ENCODE data around the gene RANBP9. TPM values are rescaled to one million over a fixed set of nuclear protein-coding genes. Genes with fewer than 3 reads are reported as not detected.

The RANBP9 gene
- total RNA-seq, 6 experiments from 2014 or later, result 37.7 to 42.3 (median 40.8) TPM

DNA sequence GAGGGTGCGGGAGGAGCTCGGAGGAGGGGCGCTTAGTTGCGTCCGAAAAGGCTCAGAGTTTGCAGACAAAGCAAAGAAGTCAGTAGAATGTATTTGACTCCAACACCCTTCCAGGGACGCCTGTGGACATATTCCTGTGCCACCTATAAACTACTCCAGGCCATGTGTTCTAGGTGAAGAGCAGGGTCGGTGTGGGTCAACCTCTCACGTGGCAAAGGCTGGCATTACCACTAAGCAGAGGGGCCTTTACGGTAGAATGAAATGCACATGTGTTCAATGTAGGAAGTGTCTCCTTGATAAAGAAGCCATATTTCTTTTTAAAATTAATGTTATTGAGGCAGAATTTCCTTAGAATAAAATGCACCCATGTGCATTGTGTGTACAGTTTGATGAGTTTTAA lies 121.8 kb downstream of the RANBP9 start:
- no peak overlapping the region for H3K27ac Mint-ChIP-seq
- H3K9me3 Mint-ChIP-seq, result no peaks in the 10 kb centered on the region
- TF ChIP-seq, protein P1, sequence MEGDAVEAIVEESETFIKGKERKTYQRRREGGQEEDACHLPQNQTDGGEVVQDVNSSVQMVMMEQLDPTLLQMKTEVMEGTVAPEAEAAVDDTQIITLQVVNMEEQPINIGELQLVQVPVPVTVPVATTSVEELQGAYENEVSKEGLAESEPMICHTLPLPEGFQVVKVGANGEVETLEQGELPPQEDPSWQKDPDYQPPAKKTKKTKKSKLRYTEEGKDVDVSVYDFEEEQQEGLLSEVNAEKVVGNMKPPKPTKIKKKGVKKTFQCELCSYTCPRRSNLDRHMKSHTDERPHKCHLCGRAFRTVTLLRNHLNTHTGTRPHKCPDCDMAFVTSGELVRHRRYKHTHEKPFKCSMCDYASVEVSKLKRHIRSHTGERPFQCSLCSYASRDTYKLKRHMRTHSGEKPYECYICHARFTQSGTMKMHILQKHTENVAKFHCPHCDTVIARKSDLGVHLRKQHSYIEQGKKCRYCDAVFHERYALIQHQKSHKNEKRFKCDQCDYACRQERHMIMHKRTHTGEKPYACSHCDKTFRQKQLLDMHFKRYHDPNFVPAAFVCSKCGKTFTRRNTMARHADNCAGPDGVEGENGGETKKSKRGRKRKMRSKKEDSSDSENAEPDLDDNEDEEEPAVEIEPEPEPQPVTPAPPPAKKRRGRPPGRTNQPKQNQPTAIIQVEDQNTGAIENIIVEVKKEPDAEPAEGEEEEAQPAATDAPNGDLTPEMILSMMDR (IDR thresholded peaks at IDR 0.05), result no peak
- no peak for DNase-seq
- peaks cover 8% of the 10 kb centered on the region; the same call in 1 of the 2 replicates for H3K36me3 Mint-ChIP-seq (ENCODE audit: low read depth)
- peaks cover 39% of the 10 kb centered on the region for H3K4me1 Mint-ChIP-seq (ENCODE audit: low read depth)
- no peak overlapping the region for H3K4me3 Mint-ChIP-seq
- H3K27me3 Mint-ChIP-seq (ENCODE audit: insufficient read depth), result no peaks in the 10 kb centered on the region; the same call in 1 of the 2 replicates

DNA sequence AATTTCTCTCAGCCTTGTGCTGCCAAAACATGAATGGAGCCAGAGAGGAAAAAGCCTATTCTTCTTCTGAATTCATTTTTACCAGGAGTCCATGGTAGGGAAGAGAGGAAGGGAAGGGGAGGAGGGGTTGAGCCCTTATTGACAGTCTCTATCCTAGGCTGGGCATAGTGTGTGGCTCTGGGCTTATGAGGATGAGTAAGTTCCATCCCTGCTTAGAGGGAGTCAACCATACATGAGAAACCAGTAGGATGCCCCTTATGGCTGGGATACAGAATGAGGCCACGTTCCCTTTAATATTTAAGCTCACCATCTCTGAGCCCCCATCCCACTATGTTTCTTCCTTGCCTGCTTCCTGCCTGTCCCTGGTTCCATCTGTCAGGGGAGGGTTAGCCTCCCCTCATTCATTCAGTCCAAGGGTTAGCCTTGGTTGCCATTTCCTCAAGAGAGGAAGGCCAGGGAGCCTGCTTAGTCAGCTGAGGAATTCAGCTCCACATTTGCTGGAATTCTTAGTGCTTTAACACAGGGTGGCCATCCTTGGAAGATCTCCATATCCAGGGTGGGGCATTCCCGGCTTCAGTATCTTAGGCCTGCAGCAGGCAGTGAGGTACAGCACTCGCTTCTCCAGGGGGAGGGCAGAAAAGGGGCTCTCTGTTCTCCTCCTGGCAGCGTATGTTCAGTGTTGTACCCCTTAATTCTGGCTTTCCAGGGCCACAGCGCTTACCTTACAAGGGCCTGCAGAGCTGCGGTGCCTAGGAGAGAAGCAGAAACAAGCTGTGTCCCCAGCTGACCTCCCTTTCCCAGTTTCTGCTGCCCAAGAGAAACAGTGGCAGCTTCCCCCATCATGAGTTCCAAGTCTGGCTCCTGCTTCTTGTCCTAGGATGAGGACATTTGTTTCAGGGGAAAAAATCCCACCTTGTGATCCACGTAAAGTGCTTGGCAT lies 124.8 kb downstream of the RANBP9 start:
- peaks cover 20% of the 10 kb centered on the region for H3K4me1 Mint-ChIP-seq (ENCODE audit: low read depth)
- no peak overlapping the region for H3K4me3 Mint-ChIP-seq
- H3K9me3 Mint-ChIP-seq, result no peaks in the 10 kb centered on the region
- TF ChIP-seq, protein P1 (IDR thresholded peaks at IDR 0.05), result no peak
- H3K36me3 Mint-ChIP-seq (ENCODE audit: low read depth), result peaks cover 8% of the 10 kb centered on the region; the same call in 1 of the 2 replicates
- H3K27me3 Mint-ChIP-seq (ENCODE audit: insufficient read depth), result no peaks in the 10 kb centered on the region; the same call in 1 of the 2 replicates
- peak; percentile 21 for DNase-seq
- H3K27ac Mint-ChIP-seq, result peak overlapping the region; percentile 6; the same call in 1 of the 2 replicates

DNA sequence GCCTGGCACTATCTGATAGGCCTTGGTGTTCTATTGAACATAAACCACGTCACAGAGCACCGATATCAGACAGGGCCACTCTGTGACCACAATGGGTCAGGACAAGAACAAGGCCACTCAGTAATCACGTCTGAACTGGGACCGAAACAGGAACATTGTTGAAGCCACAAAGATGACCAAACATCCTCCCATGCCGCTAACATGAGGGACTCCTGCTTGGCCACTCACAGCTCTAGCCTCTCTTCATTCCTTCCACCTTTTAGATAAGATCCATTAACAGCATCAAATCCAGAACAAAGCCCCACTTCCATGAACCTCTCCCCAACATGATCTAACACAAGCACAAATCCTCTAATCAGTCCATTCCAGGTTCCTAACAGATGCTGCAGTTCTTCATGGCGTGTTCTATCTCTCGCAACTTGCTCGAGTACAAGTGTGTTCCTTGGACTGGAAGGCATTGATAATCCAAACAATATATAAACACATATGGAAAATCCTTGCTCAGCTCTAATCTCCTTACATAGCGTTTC lies 129.9 kb downstream of the RANBP9 start:
- H3K4me1 Mint-ChIP-seq (ENCODE audit: low read depth), result peaks cover 5% of the 10 kb centered on the region
- no peaks in the 10 kb centered on the region for H3K27me3 Mint-ChIP-seq (ENCODE audit: insufficient read depth)
- H3K9me3 Mint-ChIP-seq, result no peaks in the 10 kb centered on the region
- no peak overlapping the region for H3K4me3 Mint-ChIP-seq
- TF ChIP-seq, protein P1 (IDR thresholded peaks at IDR 0.05), result no peak
- no peak overlapping the region for H3K27ac Mint-ChIP-seq
- H3K36me3 Mint-ChIP-seq (ENCODE audit: low read depth), result peaks cover 14% of the 10 kb centered on the region
- no peak for DNase-seq

DNA sequence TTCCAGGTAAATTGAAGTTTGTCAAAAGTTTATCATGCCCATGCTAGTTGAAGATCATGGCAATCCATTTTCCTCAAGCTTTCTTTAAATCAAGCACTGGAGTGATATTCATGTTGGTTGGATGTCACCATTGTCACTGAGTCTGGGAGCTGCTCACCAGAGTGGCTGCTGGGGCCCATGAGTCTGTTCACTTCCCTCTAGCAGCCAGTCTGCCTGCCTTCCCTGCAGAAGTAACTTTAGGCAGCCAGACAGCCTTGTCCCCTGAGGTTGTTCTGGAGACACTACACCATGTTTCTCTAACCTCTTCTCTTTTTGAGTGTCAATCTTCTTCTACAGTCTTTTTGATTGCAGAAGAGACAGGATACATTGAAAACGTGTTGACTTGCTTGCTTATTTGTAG lies 131.7 kb downstream of the RANBP9 start:
- H3K27me3 Mint-ChIP-seq (ENCODE audit: insufficient read depth), result no peaks in the 10 kb centered on the region
- no peak overlapping the region for H3K4me3 Mint-ChIP-seq
- peaks cover 9% of the 10 kb centered on the region for H3K36me3 Mint-ChIP-seq (ENCODE audit: low read depth)
- DNase-seq, result no peak
- H3K9me3 Mint-ChIP-seq, result no peaks in the 10 kb centered on the region
- peaks cover 8% of the 10 kb centered on the region for H3K4me1 Mint-ChIP-seq (ENCODE audit: low read depth)
- H3K27ac Mint-ChIP-seq, result no peak overlapping the region
- TF ChIP-seq, protein P1 (IDR thresholded peaks at IDR 0.05), result no peak

- TF ChIP-seq, protein P1 (IDR thresholded peaks at IDR 0.05), result no peak
- Mint-ChIP-seq H3K4me3 (no peak overlapping the region), H3K27me3 (ENCODE audit: insufficient read depth) (no peaks in the 10 kb centered on the region; the same call in none of the 2 replicates), H3K4me1 (ENCODE audit: low read depth) (peaks cover 18% of the 10 kb centered on the region), H3K36me3 (ENCODE audit: low read depth) (peaks cover 9% of the 10 kb centered on the region), H3K27ac (no peak overlapping the region), H3K9me3 (no peaks in the 10 kb centered on the region)
- no peak for DNase-seq
Observed at GRCh38 chr6:13577926-13578325, 133.7 kb downstream of the RANBP9 start.
